GM20431 (cell line): ENCODE data around the gene GSDMA.
"Not testable (repeated sequence)": the region's sequence is repeated elsewhere in the genome, so short reads cannot be mapped to it uniquely, and the experiment has no call there.

Source experiments
- in situ Hi-C: fragments of 300-500 bp; cut with MseI, MboI; formaldehyde crosslinking; loops from one replicate; pipeline ENCODE4 v1.15.0; 2020; ENCODE audit warnings: low sequenced_read_pairs; ENCODE audit not compliant: unreplicated experiment

The GSDMA gene

DNA sequence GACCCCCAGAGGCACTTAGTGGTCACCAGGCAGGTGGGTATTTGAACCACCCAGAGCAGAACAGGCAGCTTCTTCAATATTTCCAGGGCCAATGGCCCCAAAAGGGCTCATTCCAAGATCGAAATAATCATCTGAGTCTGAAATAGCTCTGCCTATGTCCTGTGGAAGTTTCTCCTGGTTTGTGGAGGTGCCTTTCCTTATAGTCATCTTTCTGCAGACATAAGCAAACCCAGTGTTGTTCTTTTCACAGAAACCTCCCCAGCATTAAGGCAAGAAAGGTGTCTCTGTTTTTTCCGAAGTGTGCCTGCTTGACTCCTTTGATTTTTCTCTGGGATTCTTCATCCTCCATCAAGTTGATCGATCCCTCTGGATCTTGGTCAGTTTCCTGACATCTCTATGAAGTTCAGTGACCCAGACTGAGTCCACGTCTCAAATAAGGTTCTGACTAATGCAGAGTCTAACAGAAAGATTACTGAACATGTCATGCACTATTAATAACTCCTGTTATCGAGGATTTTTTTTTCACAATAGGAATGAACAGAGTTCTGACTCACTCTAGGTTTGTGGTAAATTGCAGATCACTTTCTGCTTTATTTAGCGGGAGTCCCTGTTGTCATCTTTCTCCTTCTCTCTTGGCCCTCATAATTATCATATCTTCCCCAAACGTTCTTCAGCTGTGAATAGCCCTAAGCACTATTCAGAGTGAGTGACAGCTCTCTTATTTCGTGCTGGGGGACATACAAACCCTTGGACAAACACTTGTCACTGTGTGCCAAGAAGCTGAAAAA, 33.8 kb upstream of the GSDMA start:
- in situ Hi-C loops: no loop called here

DNA sequence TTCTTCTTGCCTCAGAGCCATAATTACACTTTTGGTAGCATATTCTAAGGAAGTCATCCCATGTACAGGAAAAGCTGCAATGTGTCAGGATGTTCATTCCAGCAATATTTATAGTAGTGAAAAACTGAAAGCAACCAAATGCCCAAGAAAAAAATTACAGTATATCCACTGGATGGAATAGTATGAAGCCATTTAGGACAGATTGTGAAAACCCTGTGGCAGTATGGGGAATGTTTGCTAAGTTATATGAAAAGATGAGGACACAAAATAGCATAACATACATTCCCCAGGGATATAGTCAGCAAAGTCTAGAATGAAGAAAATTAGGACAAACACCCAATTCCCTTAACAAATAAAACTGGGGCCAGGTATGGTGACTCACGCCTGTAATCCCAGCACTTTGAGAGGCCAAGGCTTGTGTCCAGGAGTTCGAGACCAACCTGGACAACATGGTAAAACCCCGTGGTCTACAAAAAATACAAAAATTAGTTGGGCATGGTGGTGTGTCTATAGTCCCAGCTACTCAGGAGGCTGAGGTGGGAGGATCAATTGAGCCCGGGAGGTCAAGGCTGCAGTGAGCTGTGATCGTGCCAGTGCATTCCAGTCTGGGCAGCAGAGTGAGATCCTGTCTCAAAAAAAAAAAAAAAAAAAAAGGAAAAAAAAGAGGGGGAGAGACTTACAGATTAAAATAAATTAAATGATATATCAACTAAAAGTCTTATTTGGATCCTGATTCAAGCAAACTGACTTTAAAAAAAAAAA, 33.0 kb upstream of the GSDMA start:
- in situ Hi-C loops: no loop called here

DNA sequence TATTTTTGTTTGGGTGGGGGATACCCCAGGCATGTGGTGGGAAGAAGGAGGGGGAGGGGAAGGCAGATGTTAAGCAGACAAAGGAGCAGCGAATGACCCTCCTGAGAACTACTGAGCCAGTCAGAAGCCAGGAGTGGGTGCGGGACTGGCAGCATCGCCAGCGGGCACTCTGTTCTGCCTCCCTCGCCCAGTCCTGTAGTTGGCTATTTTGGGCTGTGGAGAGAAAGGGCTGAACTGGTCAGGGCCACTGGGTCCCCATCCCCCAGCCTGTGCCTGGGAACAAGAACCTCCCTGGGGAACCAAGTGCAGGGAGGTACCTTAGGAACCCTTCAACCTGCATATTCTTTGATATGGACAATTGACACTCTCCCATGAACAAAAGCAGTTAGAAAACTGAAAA, 28.9 kb upstream of the GSDMA start:
- in situ Hi-C loops: no loop called here

DNA sequence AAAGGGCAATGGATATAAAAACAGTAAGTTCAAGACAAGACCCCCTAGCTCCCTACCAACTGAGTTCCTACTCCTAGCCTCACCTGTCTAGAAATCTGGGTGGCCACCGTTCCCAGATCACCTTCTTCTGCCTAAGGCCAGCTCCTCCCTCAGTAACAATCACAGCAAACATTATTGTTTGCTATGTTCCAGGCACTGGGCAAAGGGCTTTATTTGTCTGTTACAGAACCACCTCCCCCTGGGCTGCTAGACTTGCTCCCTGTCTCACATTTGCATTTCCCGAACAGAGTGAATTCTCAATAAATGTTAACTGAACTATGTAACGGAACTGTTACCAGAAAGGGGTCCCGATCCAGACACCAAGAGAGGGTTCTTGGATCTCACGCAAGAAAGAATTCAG, 28.5 kb upstream of the GSDMA start:
- in situ Hi-C loops: no loop called here

DNA sequence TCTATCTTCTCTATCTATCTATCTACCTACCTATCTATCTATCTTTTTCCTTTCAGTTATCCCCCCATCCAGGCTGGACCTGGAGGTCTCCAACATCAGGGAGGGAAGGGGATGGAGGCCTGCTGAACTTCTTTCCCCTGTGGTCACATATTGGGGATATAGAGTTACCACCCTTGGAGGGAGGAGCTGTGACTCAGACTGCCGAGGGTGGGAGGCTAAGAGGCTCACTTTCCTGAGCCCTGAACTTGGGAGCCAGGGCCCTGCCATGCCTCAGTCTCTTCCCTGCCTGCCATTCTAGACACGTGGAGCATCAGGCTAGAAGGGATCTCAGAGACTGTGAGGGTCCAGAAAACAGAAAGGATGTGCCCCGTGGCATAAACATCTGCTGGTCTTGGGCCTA, 26.9 kb upstream of the GSDMA start:
- in situ Hi-C loops: no loop called here

DNA sequence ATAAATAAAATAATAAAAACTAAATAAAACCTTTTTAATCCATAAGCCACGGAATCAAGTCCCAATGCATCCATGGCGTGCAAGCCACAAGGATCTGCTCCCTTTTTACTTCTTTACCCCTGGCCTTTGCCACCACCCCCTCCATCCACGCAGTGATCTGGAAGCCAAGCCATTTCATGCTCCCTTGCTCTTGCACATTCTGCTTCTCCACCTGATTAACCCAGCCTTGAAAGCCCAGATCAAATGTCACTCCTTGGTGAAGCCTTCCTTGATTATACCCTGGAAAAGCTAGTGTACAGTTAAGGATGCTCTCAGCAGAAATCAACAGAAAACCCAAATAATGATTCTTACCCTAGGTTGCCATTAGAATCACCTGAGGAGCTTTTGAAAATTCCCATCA, 25.4 kb upstream of the GSDMA start:
- in situ Hi-C loops: no loop called here

DNA sequence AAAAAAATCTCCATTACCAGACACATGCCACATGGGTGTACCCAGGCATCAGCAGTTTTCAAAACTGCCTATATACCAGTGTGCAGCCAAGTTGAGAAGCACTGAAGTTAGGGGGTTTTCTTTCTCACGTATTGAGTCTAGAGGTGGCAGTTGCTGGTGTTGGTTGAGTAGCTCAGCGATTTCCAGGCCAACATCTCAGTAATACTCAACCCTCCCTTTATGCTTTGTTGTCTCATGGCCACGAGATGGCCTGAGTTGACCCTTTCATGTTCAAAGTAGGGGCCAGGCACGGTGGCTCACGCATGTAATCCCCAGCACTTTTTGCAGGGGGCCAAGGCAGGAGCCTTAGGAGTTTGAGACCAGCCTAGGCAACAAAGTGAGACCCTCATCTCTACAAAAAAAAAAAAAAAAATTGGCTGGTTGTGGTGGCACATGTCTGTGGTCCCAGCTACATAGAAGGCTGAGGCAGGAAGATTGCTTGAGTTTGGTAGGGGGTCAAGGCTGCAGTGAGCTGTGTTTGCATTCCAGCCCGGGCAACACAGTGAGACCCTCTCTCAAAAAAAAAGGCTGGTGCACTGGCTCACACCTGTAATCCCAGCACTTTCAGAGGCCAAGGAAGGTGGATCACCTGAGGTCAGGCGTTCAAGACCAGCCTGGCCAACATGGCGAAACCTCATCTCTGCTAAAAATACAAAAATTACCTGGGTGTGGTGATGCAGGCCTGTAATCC, 24.5 kb upstream of the GSDMA start:
- in situ Hi-C loops: no loop called here

DNA sequence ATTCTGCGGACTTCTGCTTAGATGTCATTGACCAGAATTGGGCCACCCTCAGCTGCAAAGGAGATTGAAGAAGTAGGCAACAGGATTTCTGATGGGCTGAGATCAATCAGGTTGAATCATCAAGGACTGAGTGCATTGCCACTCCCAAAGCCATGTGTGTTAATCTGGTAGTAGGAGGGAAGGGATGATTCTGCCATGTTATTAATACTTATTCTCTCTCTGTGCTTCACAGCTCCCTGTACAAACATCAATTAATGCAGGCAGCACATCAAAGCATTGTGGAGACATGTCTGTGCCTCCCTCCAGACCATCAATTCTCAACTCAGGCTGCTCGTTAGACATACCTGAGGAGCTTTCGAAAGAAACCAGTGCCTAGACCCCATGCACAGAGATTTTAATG, 23.7 kb upstream of the GSDMA start:
- in situ Hi-C loops: no loop called here

DNA sequence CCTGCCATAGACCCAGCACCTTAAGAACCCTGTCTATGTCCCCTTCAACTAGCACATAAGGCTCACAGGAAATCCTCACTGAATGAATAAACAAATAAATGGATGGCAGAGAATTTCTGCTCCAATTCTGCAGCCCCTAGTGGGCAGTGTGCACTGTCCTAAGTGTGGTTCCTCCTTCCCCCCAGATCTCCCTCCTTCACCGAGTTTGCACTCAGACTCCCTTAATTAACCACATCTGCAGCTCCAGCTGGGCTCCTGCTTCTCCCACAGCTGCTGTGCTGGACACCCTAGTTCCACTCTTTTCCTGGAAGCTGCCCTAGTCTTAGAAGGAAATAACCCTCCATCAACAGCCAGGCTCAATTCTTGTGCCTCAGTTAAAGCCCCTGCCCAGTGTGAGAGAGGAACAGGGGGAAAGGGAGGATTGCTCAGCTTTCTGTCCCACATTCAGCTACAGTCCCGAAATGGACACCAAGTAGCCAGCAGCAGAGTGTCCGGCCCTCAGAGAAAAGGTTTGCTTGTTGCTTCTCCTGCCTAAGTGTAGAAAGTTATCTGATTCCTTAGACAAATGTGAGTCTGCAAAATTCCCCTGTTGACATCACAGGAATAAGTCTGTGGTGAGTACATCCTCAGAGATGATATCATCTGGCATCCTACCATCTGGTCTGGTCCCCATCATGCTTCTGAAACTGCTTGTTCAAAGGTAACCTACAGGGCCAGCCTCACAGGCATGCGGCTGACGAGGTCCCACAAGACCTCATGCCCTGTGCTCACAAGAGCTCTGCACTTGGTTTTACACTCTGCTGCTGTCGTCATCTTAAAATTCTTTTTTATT, 23.0 kb upstream of the GSDMA start:
- in situ Hi-C loops: no loop called here

DNA sequence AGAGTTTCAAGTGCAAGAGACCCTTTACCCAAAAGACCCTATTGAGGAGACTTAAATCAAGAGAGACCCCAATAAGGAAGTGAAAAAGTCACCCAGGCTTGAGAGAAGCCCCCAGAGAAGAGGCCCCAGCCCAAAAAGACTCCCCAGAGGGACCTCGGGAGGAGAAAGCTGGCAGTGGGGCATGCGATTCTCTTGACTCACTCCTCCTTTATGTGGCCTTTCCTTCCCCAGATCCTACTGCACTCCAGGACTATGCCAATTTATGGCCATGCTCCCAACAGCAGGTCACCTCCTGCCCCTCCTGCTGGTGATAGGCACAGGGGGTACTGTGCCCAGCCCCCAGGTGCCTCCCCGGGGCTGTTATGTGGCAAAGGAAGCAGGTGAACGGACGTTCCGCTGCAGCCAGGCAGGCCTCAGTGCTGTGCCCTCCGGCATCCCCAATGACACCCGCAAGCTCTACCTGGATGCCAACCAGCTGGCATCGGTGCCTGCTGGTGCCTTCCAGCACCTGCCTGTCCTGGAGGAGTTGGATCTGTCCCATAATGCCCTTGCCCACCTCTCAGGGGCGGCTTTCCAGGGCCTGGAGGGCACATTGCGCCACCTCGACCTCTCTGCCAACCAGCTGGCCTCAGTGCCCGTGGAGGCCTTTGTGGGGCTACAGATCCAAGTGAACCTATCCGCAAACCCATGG, 19.0 kb upstream of the GSDMA start:
- in situ Hi-C loops: no loop called here

DNA sequence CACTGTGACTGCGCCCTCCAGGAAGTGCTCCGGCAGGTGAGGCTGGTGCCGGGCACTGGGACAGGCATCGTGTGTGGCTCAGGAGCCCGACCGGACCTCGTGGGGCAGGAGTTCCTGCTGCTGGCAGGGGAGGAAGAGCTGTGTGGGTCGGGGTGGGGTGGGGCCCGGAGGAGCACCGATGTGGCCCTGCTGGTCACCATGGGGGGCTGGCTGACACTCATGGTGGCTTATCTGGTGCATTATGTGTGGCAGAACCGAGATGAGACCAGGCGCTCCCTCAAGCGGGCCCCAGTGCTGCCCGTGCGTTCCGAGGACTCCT, 18.5 kb upstream of the GSDMA start:
- in situ Hi-C loops: no loop called here

DNA sequence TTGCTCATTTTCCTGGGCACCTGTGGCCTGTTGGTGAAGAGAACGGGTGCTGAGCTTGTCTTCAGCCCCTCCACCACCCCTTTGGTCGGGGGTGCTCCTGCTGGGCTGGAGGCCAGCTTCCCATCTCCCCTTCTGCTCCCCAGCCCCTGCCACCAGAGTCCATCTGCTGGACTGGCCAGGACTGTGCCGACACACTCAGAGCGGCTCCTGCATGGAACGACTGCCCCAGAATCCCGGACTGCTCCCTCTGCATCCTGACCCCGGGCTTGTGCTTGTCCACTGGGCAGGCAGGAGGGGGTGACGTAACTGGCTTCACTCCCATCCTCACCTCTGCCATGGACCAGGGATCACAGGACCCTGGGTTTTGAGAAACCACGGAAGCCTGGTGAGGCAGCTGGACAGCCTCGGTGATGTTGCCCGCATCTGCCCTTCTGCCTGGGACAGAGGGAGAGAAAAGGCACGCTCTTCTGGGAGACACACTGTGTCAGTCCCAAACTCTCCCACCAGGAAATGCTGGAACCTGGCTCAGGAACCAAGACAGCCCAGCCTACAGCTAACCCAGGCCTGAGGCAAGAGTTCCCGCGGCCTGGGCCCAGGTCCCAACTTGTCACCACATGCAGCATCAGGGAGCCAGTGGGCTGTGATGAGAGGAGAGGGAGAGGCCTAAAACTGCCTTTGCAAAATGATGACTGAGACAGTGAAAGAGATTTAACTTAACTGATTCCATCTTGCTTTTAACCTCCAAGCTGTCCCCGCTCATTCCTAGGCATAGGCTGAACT, 16.1 kb upstream of the GSDMA start:
- in situ Hi-C loops: no loop called here

DNA sequence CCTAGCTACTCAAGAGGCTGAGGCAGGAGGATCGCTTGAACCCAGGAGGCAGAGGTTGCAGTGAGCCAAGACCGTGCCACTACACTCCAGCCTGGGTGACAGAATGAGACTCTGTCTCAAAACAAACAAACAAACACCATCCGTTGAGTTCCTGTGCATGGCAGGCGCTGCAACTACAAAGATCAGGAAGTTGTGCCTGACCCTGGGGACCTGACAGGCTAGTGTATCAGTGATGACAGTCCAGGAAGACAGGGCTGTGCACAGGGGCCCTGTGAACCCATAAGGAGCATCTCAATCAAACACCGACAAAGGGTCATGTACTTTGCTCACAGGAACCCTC, 14.3 kb upstream of the GSDMA start:
- in situ Hi-C loops: not testable (repeated sequence)

DNA sequence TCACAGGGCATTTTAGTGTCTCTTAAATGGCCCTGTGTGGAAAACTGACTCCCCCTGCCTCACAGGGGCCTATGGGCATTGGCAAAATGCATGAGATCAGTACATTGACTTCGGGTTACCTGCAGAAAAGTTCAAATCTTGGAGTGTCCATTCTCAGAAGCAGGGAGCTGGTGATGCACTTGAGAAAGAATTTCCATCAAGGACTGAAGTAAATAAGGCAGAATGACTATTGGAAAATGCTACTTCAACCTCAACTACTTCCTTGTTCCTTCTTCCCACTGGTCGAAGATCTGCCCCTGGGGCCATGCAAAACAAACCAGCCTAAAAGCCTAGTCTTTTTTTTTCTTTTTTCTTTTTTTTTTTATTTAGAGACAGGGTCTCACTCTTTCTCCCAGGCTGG, 13.8 kb upstream of the GSDMA start:
- in situ Hi-C loops: no loop called here

DNA sequence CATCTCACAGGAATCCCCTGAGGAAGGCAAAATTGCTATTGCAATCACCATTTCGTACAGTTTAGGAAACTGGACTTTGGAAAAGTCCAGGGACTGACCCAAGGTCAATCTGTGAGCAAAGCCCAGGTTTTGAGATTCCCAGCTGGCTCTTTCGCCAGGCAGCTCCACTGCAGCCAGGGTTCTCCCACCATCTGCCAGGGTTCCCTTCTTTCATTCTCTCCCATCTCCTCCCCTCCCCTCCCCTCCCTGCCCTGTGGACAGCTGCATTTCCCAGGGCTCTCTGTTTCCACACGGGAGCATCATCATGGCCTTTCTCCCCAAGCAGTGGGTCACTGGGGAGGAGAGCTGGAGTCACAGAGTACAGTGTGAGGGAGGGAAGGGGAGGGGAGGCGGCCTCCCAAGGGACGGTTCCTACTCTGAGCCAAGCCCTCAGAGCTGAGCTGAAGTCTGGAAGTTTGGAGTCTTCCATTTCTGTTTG, 11.9 kb upstream of the GSDMA start:
- in situ Hi-C loops: loop anchor here (25.0 kb wide), 1 partner anchor 189 kb away; no protein-coding TSS in a partner anchor

DNA sequence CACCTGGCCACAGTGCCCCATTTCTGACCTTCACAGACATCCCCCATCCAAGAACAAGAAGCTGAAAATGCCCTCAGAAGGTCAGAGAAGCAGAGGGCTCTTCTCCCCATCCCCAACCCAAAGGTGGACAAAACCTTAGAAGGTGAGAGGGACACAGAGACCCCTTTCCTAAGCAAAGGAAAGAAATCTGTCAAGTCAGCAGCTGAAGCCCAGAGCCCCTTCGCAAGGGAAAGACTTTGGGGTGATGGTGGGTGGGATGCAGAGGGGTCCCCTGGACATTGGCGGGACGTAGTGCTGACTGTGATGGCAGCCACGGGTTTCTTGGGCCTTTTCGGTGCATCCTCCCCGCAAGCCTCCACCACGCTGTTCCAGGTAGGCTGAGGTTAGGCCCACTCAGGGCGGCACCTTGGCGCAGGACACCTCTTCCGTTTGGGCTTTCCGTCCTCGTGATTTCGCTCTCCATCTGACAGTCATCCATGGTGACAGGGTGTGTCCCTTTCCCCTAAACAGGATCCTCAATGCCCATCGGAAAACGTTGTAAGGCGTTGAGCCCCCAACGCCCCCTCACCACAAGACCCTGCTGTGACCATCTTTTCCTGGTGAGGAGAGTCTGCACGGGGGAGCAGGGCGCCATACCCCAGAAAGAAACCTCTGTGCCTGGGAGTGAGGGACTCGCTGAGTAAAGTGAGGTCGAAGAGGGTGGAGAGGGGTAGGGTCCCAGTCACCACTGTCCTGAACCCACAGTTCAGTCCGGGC, 10.7 kb upstream of the GSDMA start:
- in situ Hi-C loops: loop anchor here (25.0 kb wide), 1 partner anchor 190 kb away; no protein-coding TSS in a partner anchor

DNA sequence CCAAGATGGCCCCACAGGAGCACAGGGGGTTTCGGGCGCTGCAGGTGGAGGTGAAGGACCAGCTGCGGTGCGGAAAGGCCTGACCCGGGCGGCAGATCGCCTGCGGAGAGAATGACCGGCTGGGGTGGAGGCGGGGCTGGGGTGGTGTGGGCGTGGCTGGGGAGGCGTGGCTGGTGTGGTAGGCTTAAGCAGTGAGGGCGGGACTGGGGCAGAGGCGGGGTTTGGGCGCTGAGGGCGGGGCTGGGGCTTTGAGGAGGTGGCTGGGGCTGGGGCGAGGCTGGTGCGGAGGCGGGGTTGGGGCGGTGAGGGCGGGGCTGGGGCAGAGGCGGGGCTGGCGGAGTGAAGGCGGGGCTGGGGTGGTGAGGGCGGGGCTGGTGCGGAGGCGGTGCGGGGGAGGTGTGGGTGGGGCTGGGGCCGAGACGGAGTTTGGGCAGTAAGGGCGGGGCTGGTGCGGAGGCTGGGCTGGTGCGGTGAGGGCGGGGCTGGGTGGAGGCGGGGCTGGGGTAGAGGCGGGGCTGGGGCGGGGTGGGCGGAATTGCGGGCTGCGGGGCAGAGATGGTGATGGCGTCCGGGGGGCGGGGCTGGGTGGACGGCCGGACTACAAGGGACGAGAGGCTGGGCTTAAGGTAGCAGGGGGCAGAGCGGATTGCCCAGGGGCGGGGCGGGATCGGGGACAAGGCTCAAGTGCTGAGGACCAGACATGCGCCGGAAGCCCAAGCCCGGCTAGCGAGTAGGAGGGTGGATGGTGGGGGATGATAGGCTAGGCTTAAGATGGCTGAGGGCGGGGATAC, 9.9 kb upstream of the GSDMA start:
- in situ Hi-C loops: loop anchor here (25.0 kb wide), 1 partner anchor 191 kb away; no protein-coding TSS in a partner anchor
